T-helper 1 cell treated with Interleukin-12 subunit alpha and Interleukin-12 subunit beta and Interleukin-4 antibody, amounts not matched to agents 30 μg/mL and 1 μg/mL, for 36 hours (primary cell): Measurements from ENCODE around the gene HSPG2.
"Not testable (repeated sequence)": the region's sequence is repeated elsewhere in the genome, so short reads cannot be mapped to it uniquely, and the experiment has no call there.

Source experiments
- H3K27ac Mint-ChIP-seq: one replicate; pipeline ENCODE4 v1.8.0; 2021; ENCODE audit warnings: mild to moderate bottlenecking, mixed read lengths
- H3K27me3 Mint-ChIP-seq: one replicate; pipeline ENCODE4 v1.8.0; 2021; ENCODE audit warnings: low read depth, mixed read lengths
- H3K36me3 Mint-ChIP-seq: one replicate; pipeline ENCODE4 v1.8.0; 2021; ENCODE audit warnings: low read depth, mixed read lengths
- H3K4me1 Mint-ChIP-seq: one replicate; pipeline ENCODE4 v1.8.0; 2021; ENCODE audit warnings: low read depth, mixed read lengths
- H3K4me3 Mint-ChIP-seq: one replicate; pipeline ENCODE4 v1.8.0; 2021; ENCODE audit warnings: mild to moderate bottlenecking, moderate library complexity, mixed read lengths
- H3K9me3 Mint-ChIP-seq: one replicate; pipeline ENCODE4 v1.8.0; 2021; ENCODE audit warnings: mixed read lengths

Gene HSPG2

DNA sequence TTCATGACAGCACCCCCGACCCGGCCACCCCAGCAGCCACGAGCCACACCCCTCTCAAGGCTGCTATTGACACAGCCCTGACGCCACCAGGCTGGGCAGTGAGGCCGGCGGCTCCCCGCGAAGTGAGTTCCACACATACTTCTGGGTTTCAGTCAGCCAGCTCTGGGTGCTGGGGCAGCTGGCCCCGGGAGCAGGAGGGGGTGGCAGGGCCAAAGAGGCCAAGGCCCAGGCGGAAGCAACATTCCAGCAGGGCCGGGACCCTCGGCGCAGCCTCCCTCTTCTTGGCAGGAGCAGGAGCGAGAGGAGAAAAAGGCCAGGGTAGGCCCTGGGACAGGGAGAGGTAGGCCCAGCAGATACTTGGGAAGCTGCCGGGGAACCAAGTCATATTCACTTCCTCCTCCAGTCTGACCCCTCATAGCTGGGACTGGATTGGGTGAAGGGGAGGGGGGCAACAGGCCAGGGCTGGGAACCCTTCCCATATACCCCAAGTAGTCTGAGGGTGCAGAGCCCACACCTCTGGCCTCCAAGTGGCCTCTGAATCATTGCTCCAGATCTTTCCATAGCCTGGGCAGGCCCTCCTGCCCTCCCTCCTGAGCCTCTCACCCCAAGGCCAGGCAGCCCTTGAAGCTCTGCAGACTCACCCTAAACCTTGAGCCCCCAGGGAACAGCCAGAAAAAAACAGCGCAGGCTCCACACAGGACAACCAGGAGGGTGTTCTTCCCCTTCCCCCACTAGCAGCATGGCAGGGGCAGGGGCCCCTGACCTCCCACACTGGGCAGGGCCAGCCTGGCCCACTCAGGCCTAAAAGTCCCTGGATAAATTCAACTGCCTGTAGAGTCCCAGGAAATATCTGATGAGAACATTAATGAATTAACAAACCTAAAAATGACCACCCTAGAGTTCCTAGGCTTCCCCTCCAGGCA is 5.7 kb downstream of the HSPG2 start:
- Mint-ChIP-seq H3K4me3 (no peak overlapping the region), H3K36me3 (no peaks in the 10 kb centered on the region), H3K9me3 (no peaks in the 10 kb centered on the region), H3K27me3 (peaks cover 6% of the 10 kb centered on the region), H3K4me1 (peaks cover 7% of the 10 kb centered on the region), H3K27ac (no peak overlapping the region)

DNA sequence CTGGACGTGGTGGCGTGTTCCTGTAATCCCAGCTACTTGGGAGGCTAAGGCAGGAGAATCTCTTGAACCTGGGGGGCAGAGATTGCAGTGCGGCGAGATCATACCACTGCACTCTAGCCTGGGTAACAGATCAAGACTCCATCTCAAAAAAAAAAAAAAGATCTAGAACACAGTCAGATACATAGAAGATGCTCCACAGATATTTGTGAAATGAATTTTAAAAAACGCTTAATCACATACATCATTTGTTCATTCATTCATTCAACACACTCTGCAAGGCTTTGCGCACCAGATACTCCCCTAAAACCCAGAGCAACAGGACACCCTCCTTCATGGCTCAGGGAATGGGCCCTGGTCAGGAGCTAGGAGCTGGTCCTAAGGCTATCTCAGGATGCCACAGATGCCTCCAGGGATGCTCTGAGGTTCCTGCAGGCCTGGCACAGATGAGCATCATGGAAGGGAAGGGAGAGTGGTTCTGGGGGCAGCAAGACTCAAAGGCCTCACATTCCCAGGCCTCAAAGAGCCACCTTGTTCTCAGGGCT is 6.4 kb downstream of the HSPG2 start:
- H3K27ac Mint-ChIP-seq = no peak overlapping the region

DNA sequence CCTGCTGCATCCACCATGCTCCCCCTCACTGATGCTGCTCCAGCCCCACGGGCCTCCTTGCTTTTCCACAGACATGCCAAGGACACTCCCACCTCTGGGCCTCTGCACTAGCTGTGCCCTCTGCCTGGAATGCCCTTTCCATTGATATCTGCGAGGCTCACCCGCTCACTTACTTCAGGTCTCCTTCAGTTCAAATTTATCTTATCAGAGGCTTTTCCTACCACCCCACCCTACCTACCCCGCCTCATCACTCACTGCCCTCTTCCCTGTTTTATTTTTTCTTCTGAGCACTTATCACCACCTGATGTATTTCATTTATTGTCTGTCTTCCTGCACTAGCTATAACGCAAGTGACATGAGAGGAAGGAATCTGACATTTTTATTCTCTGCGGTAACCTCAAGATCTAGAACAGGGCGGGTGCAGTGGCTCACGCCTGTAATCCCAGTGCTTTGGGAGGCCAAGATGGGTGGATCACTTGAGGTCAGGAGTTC is 7.0 kb downstream of the HSPG2 start:
- no peak overlapping the region for H3K27ac Mint-ChIP-seq
- H3K9me3 Mint-ChIP-seq = no peaks in the 10 kb centered on the region
- no peaks in the 10 kb centered on the region for H3K27me3 Mint-ChIP-seq
- H3K4me1 Mint-ChIP-seq = peaks cover 4% of the 10 kb centered on the region
- no peak overlapping the region for H3K4me3 Mint-ChIP-seq
- no peaks in the 10 kb centered on the region for H3K36me3 Mint-ChIP-seq

More for the DNA sequence above, 6.4 kb downstream of the HSPG2 start:
- no peaks in the 10 kb centered on the region for H3K36me3 Mint-ChIP-seq
- peaks cover 7% of the 10 kb centered on the region for H3K4me1 Mint-ChIP-seq
- H3K27me3 Mint-ChIP-seq = peaks cover 5% of the 10 kb centered on the region
- no peak overlapping the region for H3K4me3 Mint-ChIP-seq
- no peaks in the 10 kb centered on the region for H3K9me3 Mint-ChIP-seq

DNA sequence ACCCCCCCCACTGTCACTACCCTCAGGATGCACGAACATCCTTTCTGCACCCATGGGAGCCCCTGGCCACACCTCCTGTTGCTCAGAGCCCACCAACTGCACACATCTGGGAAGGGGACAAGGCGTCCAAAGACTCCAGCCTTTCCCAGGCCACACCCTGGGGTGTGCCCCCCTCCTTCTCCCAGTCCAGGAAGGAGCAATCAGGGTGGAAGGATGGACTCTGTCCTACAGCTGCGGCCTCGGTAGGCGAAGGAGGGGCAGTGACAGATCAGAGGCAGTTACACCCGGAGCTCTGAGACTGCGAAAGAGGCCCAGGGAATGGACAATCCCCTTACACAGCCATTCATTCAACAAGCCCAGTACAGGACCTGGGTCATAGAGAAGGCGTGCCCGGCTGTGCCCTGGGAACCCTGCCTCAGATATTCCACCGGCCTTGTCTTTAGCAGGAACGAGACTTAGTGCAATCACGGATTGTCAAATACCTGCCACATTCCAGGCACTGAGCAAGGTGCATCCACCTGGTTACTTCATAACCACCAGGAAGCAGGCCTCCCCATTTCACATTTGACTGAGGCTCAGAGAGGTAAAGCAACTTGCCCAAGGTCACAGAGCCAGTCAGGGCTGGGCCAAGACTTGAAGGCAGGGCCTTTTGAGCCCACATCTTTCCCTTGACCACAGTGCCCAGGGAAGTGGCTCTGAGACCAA is 9.4 kb downstream of the HSPG2 start:
- Mint-ChIP-seq H3K9me3 (no peaks in the 10 kb centered on the region), H3K4me3 (no peak overlapping the region), H3K27me3 (no peaks in the 10 kb centered on the region), H3K36me3 (no peaks in the 10 kb centered on the region), H3K27ac (no peak overlapping the region), H3K4me1 (no peaks in the 10 kb centered on the region)

DNA sequence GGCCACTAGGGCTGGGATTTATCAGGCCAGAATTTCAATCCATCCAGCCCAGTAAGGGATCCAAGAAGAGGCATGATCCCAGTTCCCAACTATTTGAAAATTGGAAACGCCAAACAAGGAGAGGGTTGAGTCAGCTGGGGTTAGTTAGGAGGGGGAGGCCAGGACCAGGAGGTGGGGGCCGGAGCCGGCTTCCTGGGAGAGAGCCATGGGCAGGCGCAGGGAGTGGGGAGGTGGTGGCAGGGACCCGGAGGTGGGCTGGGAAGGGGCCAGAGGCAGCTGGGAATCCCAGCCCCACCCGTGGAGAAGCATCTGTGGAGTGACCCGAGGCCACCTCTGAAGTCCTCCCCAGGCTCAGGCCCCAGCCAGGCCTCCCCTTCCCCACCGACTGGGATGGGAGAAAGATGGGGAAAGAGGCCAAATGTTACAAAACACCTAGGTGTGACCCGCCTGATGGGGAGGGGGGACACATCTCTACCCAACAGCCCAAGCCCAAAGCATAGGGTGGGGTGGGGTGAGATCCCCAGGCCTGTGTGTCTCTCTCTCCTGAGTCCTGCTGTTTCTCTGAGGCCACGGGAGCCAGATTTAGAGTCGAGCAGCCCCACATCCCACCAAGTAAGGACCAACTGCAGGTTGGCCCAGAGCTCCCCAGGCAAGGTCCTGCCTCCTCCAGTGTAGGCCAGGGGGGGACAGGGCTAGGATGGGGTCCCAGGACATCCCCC is 10.1 kb downstream of the HSPG2 start:
- Mint-ChIP-seq H3K36me3 (no peaks in the 10 kb centered on the region), H3K4me1 (no peaks in the 10 kb centered on the region), H3K4me3 (no peak overlapping the region), H3K27me3 (no peaks in the 10 kb centered on the region), H3K27ac (no peak overlapping the region), H3K9me3 (no peaks in the 10 kb centered on the region)

DNA sequence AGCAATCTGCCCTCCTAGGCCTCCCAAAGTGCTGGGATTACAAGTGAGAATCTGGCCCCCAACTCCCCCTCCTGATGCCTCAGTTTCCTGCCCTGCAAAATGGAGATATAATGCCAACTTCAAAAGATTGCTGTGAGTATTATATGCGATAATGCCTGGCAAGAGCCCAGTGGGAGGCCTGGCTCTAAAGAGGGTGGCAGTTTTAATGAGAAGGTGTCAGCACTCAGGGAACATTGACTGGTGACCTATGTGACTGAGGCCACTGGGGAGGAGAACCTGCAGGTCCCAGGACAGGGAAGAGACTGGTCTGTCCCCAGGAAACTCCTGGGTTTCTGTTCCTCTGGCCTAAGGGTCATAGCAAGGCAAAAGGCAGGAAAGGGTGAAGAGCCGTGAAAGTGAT is 11.0 kb downstream of the HSPG2 start:
- Mint-ChIP-seq H3K36me3 (no peaks in the 10 kb centered on the region), H3K27ac (no peak overlapping the region), H3K27me3 (no peaks in the 10 kb centered on the region), H3K4me3 (no peak overlapping the region), H3K9me3 (no peaks in the 10 kb centered on the region), H3K4me1 (no peaks in the 10 kb centered on the region)

DNA sequence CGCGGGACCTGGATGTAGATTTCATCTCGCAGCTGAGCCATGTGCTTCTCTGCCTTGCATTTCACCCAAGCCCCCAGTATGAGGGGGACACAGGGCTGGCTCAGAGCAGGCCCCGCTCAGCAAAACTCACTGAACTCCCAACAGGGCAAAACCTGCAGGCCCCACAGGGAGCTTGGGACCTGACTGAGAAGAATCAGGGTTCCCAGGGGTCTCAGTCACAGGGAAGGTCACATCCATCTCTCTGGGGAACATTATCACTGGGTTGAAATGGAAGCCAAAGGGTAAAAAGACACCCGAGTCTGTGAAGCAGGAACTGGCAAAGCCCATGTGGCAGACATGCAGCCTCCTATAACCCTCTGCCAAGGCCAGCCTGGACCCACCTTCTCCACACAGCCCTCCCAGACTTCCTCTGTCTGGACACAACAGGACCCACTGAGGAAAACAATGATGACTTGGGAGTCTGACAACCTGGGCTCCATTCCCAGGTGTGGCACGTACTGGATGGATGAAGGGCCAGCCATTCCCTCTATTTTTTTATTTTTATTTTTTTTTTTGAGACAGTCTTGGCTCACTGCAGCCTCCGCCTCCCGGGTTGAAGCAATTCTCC is 11.7 kb downstream of the HSPG2 start:
- Mint-ChIP-seq H3K4me3 (no peak overlapping the region), H3K27me3 (no peaks in the 10 kb centered on the region), H3K4me1 (no peaks in the 10 kb centered on the region), H3K9me3 (no peaks in the 10 kb centered on the region), H3K27ac (no peak overlapping the region), H3K36me3 (no peaks in the 10 kb centered on the region)

DNA sequence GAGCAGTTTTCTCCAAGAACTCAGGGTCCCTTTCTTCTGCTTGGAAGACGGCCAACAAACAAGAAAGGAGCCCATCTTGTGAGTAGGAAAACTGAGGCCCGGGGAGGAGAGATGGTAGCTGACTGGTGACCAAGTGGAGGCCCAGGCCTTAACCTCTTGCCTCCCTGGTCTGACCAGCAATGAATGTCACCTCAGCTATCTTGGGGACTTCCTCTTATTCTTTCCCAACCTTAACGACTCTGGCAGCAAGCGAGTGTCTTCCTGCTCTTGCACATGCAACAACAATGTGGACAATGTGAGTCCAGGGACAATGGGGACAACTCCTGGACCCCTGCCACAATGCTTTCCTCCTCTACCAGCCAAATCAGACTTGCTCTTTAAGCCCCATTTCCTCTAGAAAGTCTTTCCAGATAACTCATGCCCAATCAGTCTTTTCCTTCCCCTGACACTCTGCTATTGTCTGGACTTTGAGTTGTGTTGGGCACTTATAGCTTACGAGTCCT is 12.6 kb downstream of the HSPG2 start:
- Mint-ChIP-seq H3K9me3 (no peaks in the 10 kb centered on the region), H3K27ac (no peak overlapping the region), H3K4me1 (no peaks in the 10 kb centered on the region), H3K27me3 (no peaks in the 10 kb centered on the region), H3K36me3 (no peaks in the 10 kb centered on the region), H3K4me3 (no peak overlapping the region)

DNA sequence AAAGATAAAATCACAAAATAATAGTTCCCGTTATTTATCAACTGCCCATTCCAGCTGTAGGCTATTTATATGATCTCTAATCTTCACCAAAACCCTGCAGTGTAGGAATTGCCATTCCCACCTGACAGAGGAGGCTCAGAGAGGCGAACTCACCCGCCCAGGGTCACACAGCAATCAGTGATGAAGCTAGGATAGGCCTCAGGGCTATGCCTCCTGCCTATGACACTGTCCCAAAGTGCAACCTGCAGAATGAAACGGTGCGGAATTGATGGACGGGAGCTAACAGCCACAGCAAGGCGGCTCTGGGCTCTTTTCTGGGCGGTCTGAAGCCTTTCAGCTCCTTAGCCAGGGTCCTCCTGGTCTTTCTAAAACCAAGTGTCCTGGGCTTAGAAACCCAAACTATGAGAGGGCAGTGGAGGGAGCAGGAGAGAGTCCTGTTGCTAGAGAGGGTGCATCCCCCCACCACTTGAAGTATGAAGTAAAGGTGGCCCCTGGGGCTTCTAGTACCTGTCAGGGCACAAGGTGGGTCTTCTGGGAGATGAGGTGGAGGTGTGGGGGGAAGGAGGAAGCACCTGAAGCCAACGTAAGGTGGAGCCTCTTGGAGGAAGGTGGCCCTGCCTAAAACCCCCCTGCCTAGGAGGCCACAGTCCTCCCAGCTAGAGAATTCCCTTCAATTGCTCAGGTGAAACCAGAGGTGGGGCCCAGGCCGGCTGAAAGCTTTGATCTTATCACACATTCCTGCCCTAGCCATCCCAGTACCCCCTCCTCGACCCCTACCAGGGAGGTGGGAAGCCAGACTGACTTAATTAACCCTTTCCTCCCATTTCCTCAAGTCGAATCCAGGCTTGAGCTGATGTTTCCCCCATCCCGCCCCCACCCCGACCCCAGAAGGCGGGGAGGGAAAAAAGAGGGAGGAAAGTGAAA is 14.8 kb downstream of the HSPG2 start:
- H3K4me3 Mint-ChIP-seq = no peak overlapping the region
- no peaks in the 10 kb centered on the region for H3K36me3 Mint-ChIP-seq
- no peak overlapping the region for H3K27ac Mint-ChIP-seq
- no peaks in the 10 kb centered on the region for H3K4me1 Mint-ChIP-seq
- no peaks in the 10 kb centered on the region for H3K9me3 Mint-ChIP-seq
- H3K27me3 Mint-ChIP-seq = no peaks in the 10 kb centered on the region

DNA sequence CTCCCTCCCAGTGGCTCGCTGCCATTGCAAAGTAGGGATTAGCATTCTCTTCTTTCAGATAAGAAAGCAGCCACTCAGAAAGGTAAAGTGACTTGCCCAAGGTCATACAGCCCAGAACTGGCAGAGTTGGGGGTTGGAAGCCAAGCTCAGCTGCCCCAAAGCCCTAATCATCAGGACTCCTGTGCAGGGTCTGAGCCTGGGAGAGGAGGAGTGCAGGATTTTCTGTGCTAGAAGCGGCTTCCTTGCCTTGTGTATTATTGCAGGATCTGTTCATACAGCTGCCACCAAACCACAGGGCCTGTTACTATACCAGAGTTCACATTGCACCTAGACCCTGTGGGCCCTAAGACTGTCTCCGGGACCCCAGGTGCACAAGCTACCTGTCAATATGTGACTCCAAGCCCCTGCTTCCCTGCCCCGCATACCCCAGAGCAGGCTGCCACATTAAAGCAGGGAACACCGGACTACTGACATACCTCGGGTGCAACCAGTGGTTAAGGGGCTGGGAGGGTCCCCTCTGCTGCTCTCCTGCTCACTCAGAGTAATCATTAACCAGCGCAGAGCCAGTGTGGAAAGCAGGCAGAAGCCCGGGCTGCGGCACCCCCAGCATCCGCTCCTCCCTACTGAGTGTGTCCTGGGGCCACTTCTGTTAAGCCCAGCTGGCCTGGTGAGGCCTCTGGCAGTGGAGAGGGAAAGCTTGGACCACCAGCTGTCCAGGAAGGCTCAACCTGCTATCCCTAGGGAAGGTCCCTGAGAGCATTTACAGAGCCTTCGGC is 15.8 kb downstream of the HSPG2 start:
- Mint-ChIP-seq H3K27ac (no peak overlapping the region), H3K9me3 (no peaks in the 10 kb centered on the region)

DNA sequence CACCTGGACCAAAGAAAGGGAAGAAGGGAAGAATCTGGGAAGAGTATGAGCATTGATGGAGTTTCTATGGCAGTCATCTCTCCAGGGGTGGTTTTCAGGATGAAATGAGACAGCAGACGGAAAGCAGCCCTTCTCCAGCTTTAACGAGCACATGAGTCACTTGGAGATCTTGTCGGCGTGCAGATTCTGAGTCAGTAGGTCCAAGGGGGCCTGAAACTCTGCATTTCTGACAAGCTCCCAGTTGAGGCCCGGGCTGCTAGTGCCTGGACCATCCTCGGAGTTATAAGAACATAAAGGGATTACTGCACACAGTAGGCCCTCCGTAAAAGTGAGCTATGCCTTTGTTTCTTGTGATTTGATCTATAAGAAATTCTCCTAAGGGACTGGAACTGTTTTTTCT is 17.6 kb downstream of the HSPG2 start:
- no peaks in the 10 kb centered on the region for H3K9me3 Mint-ChIP-seq
- H3K27me3 Mint-ChIP-seq = no peaks in the 10 kb centered on the region
- no peaks in the 10 kb centered on the region for H3K36me3 Mint-ChIP-seq
- no peak overlapping the region for H3K27ac Mint-ChIP-seq
- no peak overlapping the region for H3K4me3 Mint-ChIP-seq
- no peaks in the 10 kb centered on the region for H3K4me1 Mint-ChIP-seq

More for the DNA sequence above, 15.8 kb downstream of the HSPG2 start:
- Mint-ChIP-seq H3K4me1 (no peaks in the 10 kb centered on the region), H3K4me3 (no peak overlapping the region), H3K36me3 (no peaks in the 10 kb centered on the region), H3K27me3 (no peaks in the 10 kb centered on the region)

DNA sequence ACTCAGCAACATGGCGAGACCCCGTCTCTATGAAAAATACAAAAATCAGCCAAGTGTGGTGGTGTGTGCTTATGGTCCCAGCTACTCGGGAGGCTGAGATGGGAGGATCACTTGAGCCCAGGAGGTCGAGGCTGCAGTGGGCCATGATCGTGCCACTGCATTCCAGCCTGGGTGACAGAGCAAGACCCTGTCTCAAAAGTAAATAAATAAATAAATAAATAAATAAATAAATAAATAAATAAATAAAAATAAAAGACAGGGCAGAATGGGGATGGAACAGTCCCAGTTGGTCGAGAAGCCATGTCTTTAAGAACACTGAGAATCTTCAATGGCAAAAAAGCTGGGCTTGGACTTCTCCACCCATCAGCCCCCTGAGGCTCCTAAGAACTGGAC is 19.9 kb downstream of the HSPG2 start:
- not testable (repeated sequence) for H3K27ac Mint-ChIP-seq, H3K36me3 Mint-ChIP-seq, H3K9me3 Mint-ChIP-seq, H3K27me3 Mint-ChIP-seq, H3K4me1 Mint-ChIP-seq, H3K4me3 Mint-ChIP-seq
